GM19455 (cell line): ENCODE results near the gene NRCAM.
"Not testable (repeated sequence)": the region's sequence is repeated elsewhere in the genome, so short reads cannot be mapped to it uniquely, and the experiment has no call there.

Experiments
- ATAC-seq: cut with Tn5 transposase; IDR thresholded peaks from one replicate; pipeline ENCODE4 v1.9.1; 2021; ENCODE audit not compliant: unreplicated experiment

Gene NRCAM

DNA sequence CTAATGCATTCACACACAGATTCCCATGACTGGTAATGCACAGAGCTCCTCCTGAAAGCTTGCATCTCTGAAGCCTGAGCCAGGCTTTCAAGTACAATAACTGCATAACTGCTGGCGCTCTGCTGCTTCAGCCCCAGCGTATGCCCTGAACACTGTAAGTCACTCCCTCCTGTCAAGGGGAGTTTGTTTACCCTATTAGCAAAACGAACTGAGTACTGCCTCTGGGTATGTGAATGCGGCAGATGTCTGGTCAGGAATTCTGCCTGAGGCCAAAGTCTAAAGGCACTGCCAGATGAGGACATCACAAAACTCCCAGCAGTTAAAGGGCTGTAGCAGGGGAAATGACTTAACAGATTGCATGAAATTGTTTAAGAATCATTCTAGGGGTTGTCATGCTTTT, 97.7 kb downstream of the NRCAM start:
- ATAC-seq = no peak

DNA sequence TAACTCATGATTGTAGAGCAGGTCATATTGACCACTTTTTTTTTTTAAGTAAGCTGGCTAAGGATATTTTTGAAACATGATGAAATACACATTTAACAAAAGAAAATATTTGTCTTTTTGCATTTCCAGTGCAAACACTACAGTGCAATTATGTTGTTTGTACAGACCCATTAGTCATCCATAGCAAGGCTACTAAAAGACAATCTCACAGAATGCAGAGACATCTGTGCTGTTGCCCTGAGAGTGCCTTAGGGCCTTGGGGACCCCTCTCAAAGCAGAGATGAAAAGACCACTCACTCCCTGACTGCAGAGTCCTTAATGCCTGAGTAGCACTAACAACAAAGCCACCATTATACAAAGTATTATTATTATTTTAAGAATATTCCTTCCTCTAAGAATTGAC, 104.5 kb downstream of the NRCAM start:
- ATAC-seq = no peak

DNA sequence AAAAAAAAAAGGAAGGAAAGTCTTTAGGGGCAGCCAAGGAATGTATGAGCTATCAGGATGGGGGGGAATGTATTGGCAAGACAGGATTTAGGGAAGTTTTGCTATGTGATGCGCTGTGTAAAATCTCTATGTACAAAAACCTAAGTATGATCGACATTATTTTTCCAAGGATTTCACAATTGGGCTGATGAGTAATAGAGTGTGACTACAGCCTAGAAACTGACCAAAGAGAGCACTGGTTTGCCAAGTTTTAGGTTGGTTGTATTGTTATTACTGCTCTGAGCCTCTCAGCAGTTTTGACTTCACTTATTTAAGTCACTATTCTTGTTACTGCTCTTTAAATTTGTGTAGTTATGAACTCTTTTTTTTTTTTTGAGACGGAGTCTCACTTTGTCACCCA, 107.3 kb downstream of the NRCAM start:
- ATAC-seq = no peak

DNA sequence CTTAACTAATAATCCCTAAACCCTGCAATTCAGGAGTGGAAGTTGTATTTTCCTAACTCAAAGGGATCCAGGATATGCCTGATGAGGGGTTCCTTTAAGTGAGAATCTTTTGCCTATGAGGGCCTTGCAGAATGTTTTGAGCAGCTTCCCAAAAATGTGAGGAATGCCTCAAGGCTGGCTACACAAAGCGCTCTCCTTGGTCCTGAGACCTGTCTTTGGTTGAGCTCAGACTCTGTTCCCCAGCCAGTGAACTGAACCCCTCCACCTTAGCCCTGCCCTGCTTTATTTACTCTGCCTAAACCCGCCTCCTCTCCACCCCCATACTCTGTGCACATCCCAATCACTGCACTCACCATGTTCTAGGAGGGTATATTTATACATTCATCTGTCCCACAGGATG, 108.6 kb downstream of the NRCAM start:
- ATAC-seq = no peak

DNA sequence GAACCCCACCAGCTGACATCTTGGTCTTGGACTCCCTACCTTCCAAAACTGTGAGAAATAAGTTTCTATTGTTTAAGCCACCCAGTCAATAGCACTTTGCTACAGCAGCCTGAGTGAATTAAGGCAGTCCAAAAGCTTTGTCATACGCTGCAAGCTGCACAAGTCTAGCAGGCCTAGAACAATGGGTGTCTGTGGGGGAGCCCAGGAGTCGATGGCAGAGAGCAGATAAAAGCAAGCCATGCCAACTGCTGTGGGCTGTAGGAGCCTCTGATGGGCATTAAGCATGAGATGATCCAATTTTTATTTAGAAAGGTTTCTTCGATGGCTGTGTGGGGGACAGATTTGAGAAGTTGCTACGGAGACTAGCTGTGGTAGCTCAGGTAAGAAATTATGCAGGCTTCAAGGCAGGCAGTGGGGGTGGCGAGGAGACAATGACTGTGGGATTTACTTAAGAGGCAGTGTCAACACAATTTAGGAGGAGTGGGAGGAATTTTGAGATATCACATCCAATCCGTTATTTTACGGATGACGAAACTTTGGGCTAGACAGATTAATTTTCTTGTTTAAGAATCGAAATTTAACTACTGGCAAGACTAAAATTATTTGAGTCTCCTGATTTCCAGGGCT, 110.4 kb downstream of the NRCAM start:
- ATAC-seq = no peak

DNA sequence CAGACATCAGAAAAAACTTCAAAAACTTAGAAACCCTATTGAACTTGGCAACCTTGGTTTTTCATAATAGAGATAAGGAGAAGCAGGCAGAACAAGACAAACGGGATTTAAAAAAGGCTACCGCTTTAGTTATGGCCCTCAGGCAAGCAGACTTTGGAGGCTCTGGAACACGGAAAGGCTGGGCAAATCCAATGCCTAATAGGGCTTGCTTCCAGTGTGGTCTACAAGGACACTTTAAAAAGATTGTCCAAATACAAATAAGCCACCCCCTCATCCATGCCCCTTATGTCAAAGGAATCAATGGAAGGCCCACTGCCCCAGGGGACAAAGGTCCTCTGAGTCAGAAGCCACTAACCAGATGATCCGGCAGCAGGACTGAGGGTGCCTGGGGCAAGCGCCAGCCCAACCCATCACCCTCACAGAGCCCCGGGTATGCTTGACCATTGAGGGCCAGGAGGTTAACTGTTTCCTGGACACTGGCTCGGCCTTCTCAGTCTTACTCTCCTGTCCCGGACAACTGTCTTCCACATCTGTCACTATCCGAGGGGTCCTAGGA, 115.3 kb downstream of the NRCAM start:
- ATAC-seq = no peak

DNA sequence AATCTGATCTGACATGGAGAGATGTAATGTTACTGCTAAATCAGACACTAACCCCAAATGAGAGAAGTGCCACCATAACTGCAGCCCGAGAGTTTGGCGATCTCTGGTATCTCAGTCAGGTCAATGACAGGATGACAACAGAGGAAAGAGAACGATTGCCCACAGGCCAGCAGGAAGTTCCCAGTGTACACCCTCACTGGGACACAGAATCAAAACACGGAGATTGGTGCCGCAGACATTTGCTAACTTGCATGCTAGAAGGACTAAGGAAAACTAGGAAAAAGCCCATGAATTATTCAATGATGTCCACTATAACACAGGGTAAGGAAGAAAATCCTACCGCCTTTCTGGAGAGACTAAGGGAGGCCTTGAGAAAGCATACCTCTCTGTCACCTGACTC, 115.8 kb downstream of the NRCAM start:
- ATAC-seq = not testable (repeated sequence)

DNA sequence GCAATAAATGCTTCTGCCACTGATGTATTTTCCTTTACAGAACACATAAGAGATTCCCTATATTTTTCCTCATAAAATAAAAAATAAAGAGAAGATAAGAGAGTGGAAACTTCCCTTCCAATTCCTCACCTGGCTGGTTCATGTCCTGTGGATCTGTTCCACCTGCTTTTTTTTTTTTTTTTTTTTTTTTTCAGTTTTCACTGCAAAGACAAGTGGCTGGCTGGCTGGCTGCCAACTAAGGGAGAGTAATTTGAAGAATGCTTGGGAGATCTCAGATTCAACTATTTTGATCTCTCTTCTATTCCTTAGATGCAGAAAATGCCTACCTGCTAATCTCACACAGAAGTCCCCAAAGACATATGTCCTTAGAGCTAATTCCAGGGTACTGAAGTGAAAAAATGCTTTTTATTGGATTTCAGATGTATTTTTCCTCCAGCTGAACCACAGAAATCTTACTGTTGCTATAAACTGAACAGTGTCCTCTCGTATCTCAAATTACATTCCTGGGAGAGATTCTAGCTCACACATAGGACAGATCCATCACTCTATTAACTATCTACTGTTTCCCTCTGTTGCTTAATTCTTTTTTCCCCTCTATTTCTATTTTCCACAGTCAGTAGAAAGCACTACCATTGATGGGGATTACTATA, 120.8 kb downstream of the NRCAM start:
- no peak for ATAC-seq

DNA sequence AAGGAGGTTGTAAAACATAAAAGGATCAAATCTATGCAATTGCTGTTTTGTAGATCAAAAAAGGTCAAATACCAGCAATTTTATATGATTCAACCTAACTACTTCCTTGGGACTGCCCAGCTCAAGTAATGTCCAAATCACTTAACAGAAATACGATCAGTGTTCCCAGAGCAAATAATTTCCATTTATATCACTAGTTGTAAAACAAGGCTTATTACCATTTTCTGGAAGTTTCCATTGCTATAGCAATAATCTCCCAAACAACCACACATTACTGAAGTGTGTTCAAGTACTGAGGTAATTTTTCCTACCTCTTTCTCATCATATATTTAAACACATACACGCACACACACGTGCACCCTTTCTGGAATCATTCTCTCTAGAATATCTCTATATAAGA, 123.3 kb downstream of the NRCAM start:
- no peak for ATAC-seq

DNA sequence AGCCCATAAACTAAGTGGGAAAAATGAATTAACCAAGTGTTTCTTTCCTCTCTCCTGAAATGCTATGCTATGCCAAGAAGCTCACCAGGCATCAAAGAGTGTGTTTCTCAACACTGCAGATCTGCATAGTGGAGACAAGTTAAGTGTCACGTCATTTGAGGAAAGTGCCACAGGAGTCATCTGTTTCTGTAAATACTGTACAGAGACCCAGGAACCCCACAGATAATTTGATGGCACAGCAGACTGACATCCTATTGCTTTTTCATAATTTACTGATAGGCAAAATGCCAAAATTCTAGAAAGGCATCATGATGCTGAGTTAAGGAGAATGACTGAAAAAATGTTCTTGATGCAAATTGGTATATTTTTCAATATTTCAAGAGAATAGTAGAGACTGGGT, 124.3 kb downstream of the NRCAM start:
- no peak for ATAC-seq

DNA sequence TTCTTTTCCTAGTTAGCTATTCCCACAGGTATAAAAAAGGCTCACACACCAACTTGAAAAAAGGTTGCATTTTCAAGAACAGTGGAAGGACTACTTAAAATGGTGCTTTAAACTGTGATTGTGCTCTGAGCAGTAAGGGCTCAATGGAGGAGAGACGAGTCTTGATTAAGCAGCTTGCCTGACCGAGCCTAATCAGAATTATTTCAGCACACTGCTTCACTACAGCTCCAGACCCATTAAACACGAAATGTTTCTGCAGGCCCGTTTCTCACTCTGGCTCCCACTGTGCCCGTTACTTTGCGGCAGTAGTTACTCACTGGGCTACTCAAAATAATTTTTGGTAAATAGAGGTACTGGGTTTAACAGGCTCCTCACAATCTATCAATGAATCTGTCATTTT, 126.0 kb downstream of the NRCAM start:
- ATAC-seq = no peak

DNA sequence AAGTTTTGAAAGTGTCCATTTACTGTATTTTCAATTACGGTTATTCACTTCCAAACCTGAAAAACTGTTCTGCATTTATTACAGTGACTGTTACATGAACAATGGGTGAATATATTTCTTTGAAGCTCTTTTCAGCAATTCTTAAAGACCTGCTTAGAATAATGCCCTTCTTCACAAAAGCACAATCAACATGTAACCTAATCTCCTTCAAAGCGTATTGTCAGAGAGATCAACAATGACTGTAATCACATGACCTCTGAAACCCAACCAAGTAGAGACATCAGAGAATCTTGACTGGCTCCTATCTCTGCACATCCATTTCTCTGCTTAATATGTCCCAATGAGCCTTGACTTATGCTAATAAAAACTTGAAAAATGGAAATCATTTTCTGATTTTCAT, 126.7 kb downstream of the NRCAM start:
- ATAC-seq = no peak

DNA sequence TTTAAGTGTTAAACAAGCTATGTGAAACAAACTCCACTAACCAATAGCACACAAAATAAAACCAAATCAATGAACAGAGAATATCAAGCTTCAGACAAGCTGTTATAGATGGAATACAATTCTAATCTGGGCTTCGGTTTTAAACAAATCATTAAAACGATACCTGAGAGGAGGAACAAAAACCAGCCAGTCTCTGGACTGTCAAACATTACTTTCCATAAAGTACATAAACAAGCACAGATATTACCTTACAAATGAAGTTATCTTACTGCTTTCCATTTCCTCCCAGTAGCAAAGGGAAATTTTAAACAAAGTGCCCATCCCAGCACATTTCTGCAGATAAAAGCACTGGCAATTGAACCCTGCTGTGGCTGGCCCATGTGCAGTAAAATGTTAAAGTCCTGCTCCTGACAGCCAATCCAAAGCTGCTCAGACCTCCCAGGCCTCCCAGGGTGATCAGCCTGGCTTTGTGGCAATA, 128.0 kb downstream of the NRCAM start:
- ATAC-seq = no peak

DNA sequence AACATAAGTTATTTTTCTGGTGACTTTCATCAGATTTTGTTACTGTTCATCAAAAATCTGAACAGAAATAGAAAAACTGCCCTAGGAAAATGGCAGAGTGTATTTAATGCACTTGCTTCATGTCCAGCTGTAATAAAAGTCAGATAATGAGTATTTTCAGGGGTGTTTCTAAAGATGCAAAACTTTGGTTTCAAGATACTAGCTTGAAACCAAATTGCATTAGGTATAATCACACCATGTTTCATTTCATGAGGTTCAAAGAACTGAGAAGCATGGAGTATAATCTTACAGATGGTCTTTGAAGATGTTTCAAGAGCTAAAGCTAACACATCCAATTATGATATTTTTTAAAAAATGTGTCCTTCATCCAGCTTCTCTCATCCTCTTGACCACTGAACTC, 128.9 kb downstream of the NRCAM start:
- peak; percentile 60 for ATAC-seq

DNA sequence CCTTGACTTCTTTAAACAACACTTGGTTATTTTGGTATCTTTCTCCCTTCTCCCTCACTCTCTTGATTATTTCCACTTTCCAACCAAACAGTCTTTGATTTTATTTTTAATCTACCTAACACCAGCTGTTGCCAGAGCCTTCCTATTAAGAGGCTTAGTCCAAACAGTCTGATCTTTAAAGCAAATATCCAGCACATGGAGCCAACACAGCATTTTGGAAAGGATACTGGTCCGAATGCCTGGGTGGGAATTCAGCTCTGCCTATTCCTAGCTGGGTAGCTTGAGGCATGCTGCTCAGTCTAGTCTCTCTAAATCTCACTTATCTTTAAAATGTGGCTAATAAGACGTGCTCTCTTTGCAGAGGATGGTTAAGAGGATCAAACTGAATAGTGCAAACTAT, 129.3 kb downstream of the NRCAM start:
- no peak for ATAC-seq

DNA sequence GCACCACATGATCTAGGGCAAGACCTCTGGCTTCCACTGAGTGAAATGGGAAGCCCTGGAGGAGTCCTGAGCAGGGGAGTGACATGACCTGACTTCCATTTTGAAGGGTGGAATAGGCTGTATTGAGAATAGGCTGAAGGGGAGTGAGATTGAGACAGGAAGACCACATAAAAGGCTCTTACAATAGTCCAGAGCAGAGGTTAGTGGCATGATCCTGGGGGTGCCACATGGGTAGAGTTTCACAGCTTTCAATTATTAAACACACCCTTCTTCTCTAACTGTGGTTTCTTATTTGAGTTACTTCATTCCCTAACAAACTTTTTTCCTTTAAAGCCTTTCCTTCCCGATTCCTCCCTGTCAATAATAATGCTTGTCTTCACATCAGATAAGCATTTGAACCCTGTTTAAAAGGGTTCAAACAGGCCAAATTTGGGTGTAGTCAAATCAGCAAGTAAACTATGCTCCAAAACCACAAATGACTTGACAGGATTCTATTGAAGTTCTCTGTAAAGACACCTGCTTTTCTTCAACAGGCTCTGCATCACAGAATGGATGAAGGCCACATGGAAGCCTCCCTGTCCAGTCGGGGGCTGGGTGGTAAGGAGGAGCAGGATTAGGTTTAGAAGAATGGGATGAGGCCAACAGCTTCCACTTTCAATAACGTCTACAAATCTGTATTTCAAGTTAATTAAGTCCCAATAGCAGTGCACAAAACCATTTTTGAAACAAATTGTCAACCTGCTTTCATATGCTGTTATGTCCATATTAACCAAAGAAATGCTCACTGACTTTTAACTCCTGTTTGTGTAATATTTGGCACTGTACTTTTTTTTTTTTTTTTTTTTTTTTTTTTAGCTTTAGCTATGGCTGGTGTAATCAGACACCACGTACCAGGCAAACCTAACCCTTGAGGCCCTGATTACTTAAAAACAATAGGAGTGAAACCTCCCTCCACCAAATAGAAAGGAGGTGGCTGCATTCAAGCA, 131.9 kb downstream of the NRCAM start:
- no peak for ATAC-seq

DNA sequence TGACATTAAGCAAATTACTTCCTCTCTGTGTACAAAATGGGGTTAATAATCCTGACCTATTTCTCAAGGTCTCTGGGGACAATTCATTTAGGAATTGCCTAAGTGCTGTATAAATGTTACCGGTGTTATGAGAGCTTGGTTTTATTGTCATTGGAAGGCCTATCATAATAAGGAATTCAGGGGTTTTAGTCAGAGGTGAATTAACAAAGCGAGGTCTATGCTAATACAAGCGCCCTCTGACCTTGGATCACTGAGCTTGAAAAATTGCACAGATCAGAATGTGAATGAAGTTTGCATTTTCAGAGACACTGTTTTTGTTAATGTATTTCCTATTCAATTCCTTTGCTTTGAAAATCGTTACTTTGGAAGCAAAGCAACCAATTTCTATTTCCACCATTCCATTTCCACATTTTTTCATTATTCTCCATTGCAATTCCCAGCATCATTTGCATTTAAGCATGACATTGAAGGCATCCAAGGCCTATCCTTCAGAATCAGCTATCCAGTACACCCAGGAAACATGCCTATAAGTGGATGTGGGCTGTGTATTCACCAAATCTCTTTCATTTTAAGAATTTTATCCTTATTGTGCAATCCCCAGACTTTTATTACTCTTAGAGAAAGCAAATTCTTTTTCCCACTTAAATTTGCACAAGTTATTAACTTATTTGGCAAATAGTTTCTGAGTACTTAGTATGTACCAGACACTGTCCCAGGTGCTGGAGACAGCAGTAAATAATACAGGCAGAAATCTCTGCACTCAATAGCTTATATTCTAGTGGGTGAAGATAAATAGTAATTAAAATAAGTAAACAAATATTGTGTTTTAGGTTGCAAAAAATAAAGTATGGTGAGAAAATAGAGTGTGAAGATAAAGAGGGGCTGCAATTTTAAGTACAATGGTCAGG, 133.1 kb downstream of the NRCAM start:
- no peak for ATAC-seq

DNA sequence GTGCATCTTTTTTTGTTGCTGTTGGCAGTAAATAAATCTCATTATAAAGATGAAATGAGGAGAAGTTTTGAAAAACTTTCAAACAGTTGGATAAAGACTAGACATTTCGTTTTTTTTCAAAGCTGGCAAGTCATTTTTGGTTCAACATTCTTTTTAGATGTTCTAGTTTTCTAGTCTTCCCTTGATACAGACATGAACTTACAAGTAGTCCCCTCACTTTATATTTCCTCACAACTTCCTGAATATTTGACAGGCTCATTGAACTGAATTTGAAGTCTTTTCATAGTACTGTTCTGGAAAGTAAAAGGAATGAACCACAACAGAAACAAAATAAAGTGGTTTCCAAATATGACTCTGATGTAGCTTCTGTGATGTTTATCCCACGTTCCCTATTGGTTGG, 134.2 kb downstream of the NRCAM start:
- no peak for ATAC-seq

DNA sequence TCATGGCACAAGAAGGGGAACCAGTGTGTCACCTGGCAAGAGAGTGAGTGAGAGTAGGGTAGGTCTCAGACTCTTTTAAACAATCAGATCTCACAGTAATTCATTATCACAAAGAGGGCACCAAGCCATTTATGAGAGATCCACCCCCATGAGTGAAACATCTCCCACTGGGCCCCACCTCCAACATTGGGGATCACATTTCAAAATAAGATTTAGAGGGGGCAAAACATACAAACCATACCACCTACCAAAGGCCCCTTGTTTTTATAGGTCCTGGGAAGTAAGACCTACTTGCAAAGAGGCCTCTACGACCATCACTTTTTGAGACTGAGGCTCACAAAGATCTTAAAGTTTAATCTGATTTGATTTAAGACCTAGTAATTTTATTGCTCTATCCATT, 134.9 kb downstream of the NRCAM start:
- no peak for ATAC-seq

DNA sequence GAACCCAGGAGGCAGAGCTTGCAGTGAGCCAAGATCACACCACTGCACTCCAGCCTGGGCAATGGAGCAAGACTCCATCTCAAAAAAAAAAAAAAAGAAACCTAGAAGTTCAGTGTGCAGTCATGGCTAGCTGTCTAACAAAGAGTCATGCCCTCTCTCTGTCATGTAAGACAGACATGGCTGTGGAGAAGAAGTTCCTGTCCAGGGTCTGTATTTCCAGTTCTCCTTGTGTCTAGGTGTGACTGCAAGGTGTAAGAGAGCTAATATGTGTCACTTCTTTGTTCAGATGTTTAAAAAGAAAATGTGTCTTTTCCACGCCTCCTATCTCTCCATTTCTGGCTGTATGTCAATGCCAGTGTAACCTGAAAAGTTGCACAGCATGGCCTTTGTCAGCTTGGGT, 139.5 kb downstream of the NRCAM start:
- ATAC-seq = no peak
